ENCODE results near the gene RPL36A. TPM values are rescaled to one million over a fixed set of nuclear protein-coding genes. Genes with fewer than 3 reads are reported as not detected.

The RPL36A gene
- total RNA-seq, 2 donors from 2014 or later, result 62.9 to 148 TPM

DNA sequence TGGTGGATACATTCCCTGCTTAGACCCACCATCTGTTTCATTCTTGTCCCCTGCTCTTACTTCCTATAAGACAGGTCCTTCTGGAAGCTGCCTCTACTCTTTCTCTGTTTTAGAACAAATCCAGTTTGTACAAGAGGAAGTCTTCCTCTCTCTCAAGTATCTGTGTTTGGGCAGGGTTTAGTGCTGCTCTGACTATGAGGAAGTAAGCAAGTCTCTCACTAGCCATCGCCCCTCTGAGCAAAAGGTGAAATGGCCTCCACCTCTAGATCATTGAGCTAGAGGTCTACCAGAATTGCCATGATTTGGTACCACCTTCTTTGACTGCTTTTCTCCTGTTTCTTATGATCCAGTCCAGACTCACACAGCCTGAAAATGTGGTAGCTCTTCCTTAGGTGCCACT is 13.3 kb upstream of the RPL36A start:
- no peak for DNase-seq (ENCODE audit: low spot score)
- Mint-ChIP-seq H3K4me3 (no peak overlapping the region), H3K27ac (no peak overlapping the region), H3K9me3 (no peaks in the 10 kb centered on the region), H3K4me1 (ENCODE audit: low read depth in 2 of 2) (no peaks in the 10 kb centered on the region), H3K27me3 (peaks cover 11 to 17% of the 10 kb centered on the region in 2 donors), H3K36me3 (no peaks in the 10 kb centered on the region)
- ATAC-seq, result no peak

DNA sequence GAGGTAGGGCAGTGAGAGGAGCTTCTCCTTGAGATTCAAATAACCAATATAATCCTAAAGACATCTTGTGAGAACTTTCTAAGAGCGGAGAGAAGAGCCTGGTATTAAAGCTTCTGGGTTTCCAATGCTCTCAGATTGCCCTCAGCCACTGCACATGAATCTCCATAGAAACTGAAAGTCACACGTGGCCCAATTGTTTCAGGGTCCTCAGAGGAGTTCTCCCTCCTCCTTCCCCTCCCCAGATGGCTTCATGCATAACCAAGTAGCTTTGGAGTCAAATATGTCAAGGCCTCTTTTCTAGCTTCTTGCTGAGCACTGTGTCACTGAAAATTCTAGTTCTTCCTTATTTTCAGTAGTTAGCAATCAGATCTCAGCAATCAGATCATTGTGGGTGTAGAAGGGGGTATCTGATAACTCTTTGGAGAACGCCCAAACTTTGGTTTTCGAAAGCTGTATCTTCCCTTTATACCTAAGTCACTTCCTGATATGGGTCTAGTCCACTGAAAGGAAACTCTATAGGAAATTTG is 7.1 kb upstream of the RPL36A start:
- peaks cover 0 to 4% of the 10 kb centered on the region in 2 donors for H3K4me1 Mint-ChIP-seq (ENCODE audit: low read depth in 2 of 2)
- H3K27ac Mint-ChIP-seq, result no peak overlapping the region
- peaks cover 0 to 7% of the 10 kb centered on the region in 2 donors for H3K27me3 Mint-ChIP-seq
- ATAC-seq (no peak), DNase-seq (ENCODE audit: low spot score) (no peak)
- H3K9me3 Mint-ChIP-seq, result no peaks in the 10 kb centered on the region
- no peaks in the 10 kb centered on the region for H3K36me3 Mint-ChIP-seq
- H3K4me3 Mint-ChIP-seq, result no peak overlapping the region

DNA sequence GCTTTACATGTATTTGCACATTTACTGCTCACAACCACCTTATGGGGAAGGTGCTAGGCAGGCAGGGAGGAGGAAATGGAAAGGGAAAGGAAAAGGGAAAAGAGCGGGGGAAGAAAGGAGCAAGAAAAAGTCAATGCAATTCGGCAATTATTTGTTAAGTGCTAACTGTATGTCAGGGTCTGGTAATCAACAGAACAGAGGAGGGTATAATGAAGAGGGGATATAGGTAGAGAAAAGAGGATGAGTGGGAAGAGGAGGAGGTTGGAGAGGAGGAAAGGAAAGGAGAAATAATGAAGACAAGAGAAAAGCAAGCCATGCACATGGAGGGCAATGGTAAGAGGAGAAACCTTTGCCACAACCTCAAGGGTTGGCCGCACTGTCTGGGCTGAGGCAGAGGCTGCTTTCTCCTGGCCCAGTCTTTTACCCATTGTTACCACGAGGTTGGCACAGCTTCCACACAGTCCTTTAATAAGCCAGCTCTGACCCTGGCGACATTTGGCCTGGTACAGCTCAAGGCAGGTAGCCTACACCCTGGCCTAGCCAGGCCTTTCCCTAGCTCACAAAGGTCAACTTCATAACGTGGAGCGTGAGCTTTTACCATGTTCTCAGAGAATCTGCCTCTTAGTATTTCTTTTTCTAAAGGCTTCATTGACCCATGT is 5.7 kb upstream of the RPL36A start:
- Mint-ChIP-seq H3K27ac (no peak overlapping the region), H3K9me3 (no peaks in the 10 kb centered on the region), H3K4me1 (ENCODE audit: low read depth in 2 of 2) (peaks cover 0 to 4% of the 10 kb centered on the region in 2 donors), H3K4me3 (peak overlapping the region; percentile 42), H3K36me3 (no peaks in the 10 kb centered on the region), H3K27me3 (peaks cover 0 to 2% of the 10 kb centered on the region in 2 donors)
- ATAC-seq (no peak), DNase-seq (ENCODE audit: low spot score) (no peak)

DNA sequence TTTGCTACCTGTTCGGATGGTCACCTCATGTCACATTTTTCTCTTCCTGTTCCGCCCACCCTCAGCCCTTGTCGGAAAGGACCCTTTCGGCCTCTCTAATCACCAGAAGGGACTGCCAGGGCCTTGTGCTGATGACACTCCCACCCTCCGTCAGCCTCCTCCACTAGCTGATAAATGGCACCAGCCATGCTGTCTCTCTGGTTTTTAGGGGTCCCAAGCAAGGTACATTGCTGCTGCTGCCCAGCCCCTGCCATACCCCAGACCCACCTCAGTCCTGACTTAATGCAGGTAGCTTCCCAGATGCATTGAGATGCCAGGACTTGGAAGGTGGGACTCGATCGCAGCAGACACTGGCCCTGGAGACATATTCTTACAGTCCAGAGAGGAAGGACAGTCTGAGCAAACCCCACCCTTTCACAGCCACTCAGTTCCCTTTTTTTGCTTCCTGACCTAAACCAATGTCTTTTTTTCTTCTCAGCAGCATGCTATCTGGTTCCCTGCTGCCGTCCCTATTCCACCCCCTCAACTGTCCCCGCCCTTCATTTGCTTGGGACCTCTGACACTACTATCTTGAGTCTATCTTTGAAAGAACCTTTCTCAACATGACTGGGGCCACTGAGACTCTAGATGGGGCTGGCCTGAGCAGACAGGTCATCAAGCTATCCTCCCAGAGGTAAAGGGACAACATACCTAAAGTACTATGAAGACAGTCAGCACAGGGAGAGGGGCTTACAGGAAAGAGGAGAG is 4.8 kb upstream of the RPL36A start, which contains the start of gene BTK:
BTK (minus strand) TSS at position 397 of the 747 bp plus-strand sequence. CDS start 10,907 bp downstream, outside the sequence.
- ATAC-seq (no peak), DNase-seq (ENCODE audit: low spot score) (no peak)
- H3K36me3 Mint-ChIP-seq, result no peaks in the 10 kb centered on the region
- H3K27ac Mint-ChIP-seq, result peak within 1 kb of the TSS in 1 of 2 donors; percentile 30
- peak within 1 kb of the TSS; percentile 48 for H3K4me3 Mint-ChIP-seq
- H3K4me1 Mint-ChIP-seq (ENCODE audit: low read depth in 2 of 2), result peaks cover 3 to 4% of the 10 kb centered on the region in 2 donors
- H3K27me3 Mint-ChIP-seq, result peaks cover 0 to 2% of the 10 kb centered on the region in 2 donors
- H3K9me3 Mint-ChIP-seq, result no peaks in the 10 kb centered on the region

DNA sequence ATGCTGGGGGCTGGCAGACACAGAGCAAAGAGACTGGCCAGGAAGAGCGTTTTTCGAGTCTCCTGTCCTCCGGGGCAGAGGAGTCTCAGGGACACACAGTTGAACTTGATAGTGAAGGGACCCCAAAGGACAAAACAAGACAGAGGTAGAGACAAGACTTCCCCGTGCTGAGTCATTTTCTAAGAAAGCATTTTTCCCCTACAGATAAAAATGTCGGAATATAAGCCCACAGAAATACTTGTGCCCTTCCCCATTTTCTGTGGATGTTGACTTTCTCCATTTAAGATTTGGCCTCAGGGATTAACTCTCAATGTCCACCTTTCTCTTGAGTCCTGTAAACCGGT is 4.3 kb upstream of the RPL36A start:
- no peak for ATAC-seq
- peaks cover 0 to 2% of the 10 kb centered on the region in 2 donors for H3K27me3 Mint-ChIP-seq
- peak overlapping the region; percentile 48 for H3K4me3 Mint-ChIP-seq
- DNase-seq (ENCODE audit: low spot score), result no peak
- peaks cover 2% of the 10 kb centered on the region for H3K36me3 Mint-ChIP-seq
- H3K9me3 Mint-ChIP-seq, result no peaks in the 10 kb centered on the region
- peak overlapping the region in 1 of 2 donors; percentile 30 for H3K27ac Mint-ChIP-seq
- H3K4me1 Mint-ChIP-seq (ENCODE audit: low read depth in 2 of 2), result peaks cover 4 to 6% of the 10 kb centered on the region in 2 donors

DNA sequence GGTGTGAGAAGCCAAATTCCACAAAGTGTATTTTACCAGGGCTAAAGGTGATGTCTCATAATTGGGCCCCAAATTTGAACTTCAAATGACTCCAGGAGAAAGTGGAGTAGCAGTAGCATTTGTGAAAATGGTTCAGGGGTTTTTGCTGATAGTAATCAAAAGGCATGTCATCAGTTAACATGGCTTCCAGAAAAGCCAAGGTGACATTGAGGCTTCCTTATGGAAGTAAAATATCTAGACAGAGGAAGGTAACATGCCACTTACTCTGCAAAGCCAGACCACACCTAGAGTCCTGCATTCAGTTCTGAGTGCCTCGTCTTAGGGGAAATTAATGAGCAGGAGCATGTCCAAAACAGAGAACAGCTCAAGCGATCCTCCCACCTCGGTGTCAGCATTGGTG is 2.2 kb upstream of the RPL36A start:
- ATAC-seq (no peak), DNase-seq (ENCODE audit: low spot score) (no peak)
- Mint-ChIP-seq H3K27me3 (peaks cover 0 to 2% of the 10 kb centered on the region in 2 donors), H3K36me3 (peaks cover 21% of the 10 kb centered on the region), H3K4me3 (no peak overlapping the region), H3K9me3 (no peaks in the 10 kb centered on the region), H3K4me1 (ENCODE audit: low read depth in 2 of 2) (peaks cover 11 to 18% of the 10 kb centered on the region in 2 donors), H3K27ac (no peak overlapping the region)

DNA sequence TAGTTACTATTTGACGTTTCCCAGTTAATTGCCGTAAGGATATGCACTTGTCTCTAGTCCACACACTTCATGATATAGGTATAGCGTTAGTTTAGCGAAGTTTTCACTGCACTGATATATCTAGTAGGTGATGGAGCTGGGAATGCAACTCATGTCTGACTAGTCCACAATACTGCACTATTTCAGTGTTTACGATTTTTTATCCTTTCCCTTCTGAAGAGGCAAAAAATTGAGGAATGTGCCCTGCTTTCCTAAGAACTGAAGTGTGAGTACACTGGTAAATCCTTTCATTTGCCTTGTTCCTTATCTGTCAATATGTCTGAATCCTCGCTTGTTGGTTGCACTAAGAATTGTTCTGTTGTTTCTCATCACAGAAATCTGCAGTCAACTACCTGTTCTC is 1.0 kb downstream of the RPL36A start:
- H3K27ac Mint-ChIP-seq, result peak overlapping the region; percentile 95 to 96
- H3K27me3 Mint-ChIP-seq, result peaks cover 0 to 2% of the 10 kb centered on the region in 2 donors
- peak overlapping the region; percentile 95 for H3K4me3 Mint-ChIP-seq
- ATAC-seq (no peak), DNase-seq (ENCODE audit: low spot score) (no peak)
- H3K9me3 Mint-ChIP-seq, result no peaks in the 10 kb centered on the region
- peaks cover 30% of the 10 kb centered on the region for H3K36me3 Mint-ChIP-seq
- H3K4me1 Mint-ChIP-seq (ENCODE audit: low read depth in 2 of 2), result peaks cover 22 to 26% of the 10 kb centered on the region in 2 donors

DNA sequence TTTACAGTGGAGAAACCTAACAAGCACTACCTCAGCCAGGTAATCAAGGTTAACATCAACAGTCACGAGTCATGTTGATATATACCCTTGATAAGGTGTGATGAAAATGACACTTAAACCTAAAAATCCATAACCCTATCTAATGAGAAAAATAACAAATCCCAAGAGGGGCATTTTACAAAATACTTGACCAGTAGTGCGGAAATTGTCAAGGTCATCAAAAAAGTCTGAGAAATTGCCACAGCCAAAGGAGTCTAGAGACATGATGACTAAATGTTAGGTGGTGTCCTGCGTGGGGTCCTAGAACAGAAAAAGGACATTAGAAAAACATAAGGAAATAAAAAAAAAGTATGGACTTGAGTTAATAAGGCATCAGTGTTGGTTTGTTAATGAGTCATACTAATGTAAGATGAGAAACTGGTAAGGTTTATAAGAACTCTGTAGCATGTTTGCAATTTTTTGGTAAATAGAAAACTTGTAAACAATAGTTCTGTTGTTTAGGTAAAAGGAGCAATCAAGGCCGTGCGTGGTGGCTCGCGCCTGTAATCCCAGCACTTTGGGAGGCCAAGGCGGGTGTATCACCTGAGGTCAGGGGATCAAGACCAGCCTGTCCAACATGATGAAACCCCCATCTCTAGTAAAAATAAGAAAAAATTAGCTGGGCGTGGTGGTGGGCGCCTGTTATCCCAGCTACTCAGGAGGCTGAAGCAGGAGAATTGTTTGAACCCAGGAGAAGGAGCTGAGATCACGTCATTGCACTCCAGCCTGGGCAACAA is 2.9 kb downstream of the RPL36A start:
- ATAC-seq (no peak), DNase-seq (ENCODE audit: low spot score) (no peak)
- Mint-ChIP-seq H3K36me3 (peaks cover 30% of the 10 kb centered on the region), H3K9me3 (no peaks in the 10 kb centered on the region), H3K27ac (peak overlapping the region; percentile 95 to 96), H3K4me1 (ENCODE audit: low read depth in 2 of 2) (peaks cover 22 to 26% of the 10 kb centered on the region in 2 donors), H3K27me3 (no peaks in the 10 kb centered on the region), H3K4me3 (peak overlapping the region; percentile 95)

DNA sequence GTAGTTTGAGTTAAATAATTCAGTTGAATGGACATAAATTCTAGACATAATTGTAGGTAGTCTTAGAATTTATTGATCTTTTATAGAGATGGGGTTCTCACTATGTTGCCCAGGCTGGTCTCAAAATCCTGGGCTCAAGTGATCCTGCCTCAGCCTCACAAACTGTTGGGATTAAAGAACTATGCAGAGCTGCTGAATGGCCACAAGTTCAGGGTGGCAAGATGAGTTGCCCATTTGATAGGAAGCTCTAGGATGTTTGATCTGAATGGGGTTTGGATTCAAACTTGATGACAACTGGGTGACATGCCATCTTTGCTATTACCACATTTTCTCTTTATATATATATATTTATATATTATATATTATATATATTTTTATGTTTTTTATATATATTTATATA is 3.6 kb downstream of the RPL36A start:
- Mint-ChIP-seq H3K27me3 (no peaks in the 10 kb centered on the region), H3K9me3 (no peaks in the 10 kb centered on the region), H3K36me3 (peaks cover 31% of the 10 kb centered on the region)

DNA sequence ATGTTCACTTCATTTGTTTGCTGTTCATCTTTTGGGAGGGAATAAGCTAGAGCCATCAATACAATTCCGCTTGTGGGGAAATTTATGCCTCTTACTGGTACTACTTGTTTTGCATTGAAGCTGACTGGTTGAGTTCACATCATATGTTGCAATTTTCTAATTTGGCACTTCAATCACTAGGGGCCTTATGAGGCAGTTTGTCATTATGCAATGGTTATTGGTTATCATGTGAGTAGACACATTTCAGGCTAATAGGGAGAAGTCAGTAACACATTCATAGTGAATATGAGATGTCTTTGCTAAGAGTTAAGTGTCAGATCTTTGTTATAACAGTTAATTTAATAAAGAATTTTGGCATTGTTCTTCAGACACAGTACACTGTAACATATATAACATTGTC is 5.0 kb downstream of the RPL36A start:
- Mint-ChIP-seq H3K27ac (peak overlapping the region; percentile 56 to 68), H3K27me3 (peaks cover 0 to 3% of the 10 kb centered on the region in 2 donors), H3K4me1 (ENCODE audit: low read depth in 2 of 2) (peaks cover 22 to 23% of the 10 kb centered on the region in 2 donors), H3K9me3 (no peaks in the 10 kb centered on the region), H3K36me3 (peaks cover 42% of the 10 kb centered on the region), H3K4me3 (peak overlapping the region; percentile 8)
- ATAC-seq, result no peak
- DNase-seq (ENCODE audit: low spot score), result no peak

More for the DNA sequence above, 3.6 kb downstream of the RPL36A start:
- Mint-ChIP-seq H3K4me1 (ENCODE audit: low read depth in 2 of 2) (peaks cover 22 to 26% of the 10 kb centered on the region in 2 donors), H3K4me3 (peak overlapping the region; percentile 4), H3K27ac (peak overlapping the region in 1 of 2 donors; percentile 96)
- no peak for DNase-seq (ENCODE audit: low spot score)
- ATAC-seq, result no peak

DNA sequence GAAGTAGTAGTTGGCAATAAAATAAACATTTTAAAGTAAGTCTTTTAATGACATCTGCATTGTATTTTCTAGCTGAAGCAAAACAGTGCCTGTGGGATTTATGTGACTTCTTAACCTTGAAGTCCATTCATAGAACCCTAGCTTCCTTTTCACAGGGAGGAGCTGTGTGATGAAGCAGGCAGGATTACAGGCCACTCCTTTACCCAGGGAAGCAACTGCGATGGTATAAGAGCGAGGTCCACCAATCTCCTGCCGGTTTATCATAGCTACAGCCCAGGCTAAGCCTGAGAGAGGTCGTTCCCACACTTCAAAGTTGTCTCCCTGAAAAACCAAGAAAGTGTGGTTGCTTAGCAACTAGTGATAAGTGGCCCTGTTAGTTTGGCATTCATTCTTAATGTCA is 7.0 kb downstream of the RPL36A start:
- H3K27ac Mint-ChIP-seq, result no peak overlapping the region
- DNase-seq (ENCODE audit: low spot score) (no peak), ATAC-seq (no peak)
- no peak overlapping the region for H3K4me3 Mint-ChIP-seq
- H3K36me3 Mint-ChIP-seq, result peaks cover 35% of the 10 kb centered on the region
- H3K27me3 Mint-ChIP-seq, result peaks cover 0 to 3% of the 10 kb centered on the region in 2 donors
- H3K4me1 Mint-ChIP-seq (ENCODE audit: low read depth in 2 of 2), result peaks cover 10 to 19% of the 10 kb centered on the region in 2 donors
- H3K9me3 Mint-ChIP-seq, result no peaks in the 10 kb centered on the region

DNA sequence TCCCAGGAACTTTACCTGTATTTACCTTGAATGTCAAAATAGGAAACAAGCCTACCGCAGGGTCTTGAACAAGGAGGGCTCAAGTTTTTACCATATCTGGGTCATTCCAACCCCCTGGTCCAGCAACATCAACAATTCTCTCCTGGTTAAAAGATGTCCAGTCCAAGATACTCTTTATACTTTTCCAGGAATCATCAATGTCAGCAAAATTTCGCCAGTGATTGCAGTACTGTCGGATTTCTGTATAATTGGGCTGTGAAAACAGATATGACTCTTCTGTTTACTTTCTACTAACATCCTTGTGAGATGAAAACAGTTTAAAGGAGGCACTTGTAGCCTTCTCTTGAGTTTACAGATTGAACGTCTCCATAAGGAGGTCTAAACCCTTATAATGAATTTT is 7.9 kb downstream of the RPL36A start:
- ATAC-seq, result no peak
- no peak overlapping the region for H3K4me3 Mint-ChIP-seq
- peaks cover 0 to 3% of the 10 kb centered on the region in 2 donors for H3K27me3 Mint-ChIP-seq
- DNase-seq (ENCODE audit: low spot score), result no peak
- H3K9me3 Mint-ChIP-seq, result no peaks in the 10 kb centered on the region
- peaks cover 28% of the 10 kb centered on the region for H3K36me3 Mint-ChIP-seq
- H3K4me1 Mint-ChIP-seq (ENCODE audit: low read depth in 2 of 2), result peaks cover 6 to 10% of the 10 kb centered on the region in 2 donors
- no peak overlapping the region for H3K27ac Mint-ChIP-seq

DNA sequence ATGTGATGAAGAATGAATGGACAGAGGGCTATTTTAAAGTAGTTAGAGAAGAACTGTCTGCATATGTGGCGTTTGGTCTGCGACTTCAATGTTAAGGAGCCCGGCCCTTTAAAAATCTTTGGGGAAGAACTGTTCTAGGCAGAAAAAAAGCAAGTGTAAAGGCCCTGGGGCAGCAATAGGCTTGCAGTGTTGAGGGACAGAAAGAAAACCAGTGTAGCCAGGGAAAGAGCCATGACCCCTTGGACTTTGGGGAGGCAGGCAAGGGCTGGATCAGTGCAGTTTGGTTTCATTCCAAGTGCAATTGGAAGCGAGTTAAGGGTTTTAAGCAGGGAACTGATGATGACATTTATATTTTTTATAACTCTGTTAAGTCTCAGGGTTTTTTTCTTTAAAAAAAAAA is 9.0 kb downstream of the RPL36A start:
- Mint-ChIP-seq H3K4me1 (ENCODE audit: low read depth in 2 of 2) (peaks cover 4 to 6% of the 10 kb centered on the region in 2 donors), H3K36me3 (peaks cover 25% of the 10 kb centered on the region), H3K27ac (no peak overlapping the region), H3K4me3 (no peak overlapping the region), H3K9me3 (no peaks in the 10 kb centered on the region), H3K27me3 (peaks cover 0 to 3% of the 10 kb centered on the region in 2 donors)
- no peak for DNase-seq (ENCODE audit: low spot score)
- ATAC-seq, result no peak
